ENCODE data around the gene SHANK1.
"Not testable (repeated sequence)": the region's sequence is repeated elsewhere in the genome, so short reads cannot be mapped to it uniquely, and the experiment has no call there.

SHANK1 gene

GRCh38 chr19:50632151-50632835 is 87.3 kb downstream of the SHANK1 start:
- DNase-seq: no peak

GRCh38 chr19:50629801-50630200 is 89.8 kb downstream of the SHANK1 start:
- DNase-seq: no peak

- no peak for DNase-seq
Observed at GRCh38 chr19:50629194-50629593, 90.4 kb downstream of the SHANK1 start.

- no peak for DNase-seq
Observed at GRCh38 chr19:50628551-50628950, 91.1 kb downstream of the SHANK1 start.

GRCh38 chr19:50628146-50628545 is 91.5 kb downstream of the SHANK1 start:
- DNase-seq: no peak

- DNase-seq: no peak
Observed at GRCh38 chr19:50626795-50627194, 92.8 kb downstream of the SHANK1 start.

GRCh38 chr19:50626011-50626410 is 93.6 kb downstream of the SHANK1 start:
- DNase-seq: no peak

GRCh38 chr19:50624949-50625600 is 94.5 kb downstream of the SHANK1 start:
- DNase-seq: no peak

GRCh38 chr19:50620394-50620906 is 99.2 kb downstream of the SHANK1 start:
- not testable (repeated sequence) for DNase-seq

GRCh38 chr19:50619184-50619583 is 100.4 kb downstream of the SHANK1 start:
- not testable (repeated sequence) for DNase-seq

- not testable (repeated sequence) for DNase-seq
Observed at GRCh38 chr19:50618379-50618778, 101.2 kb downstream of the SHANK1 start.

- DNase-seq: not testable (repeated sequence)
Observed at GRCh38 chr19:50612504-50613404, 106.8 kb downstream of the SHANK1 start.

Data from AML-193 (cell line).